Ishikawa (cell line): ENCODE measurements around the gene BRPF3.

ENCODE experiments used
- CEBPB ChIP-seq: IDR thresholded peaks from 2 replicates; pipeline ENCODE4 v1.6.1; 2012
- MAX ChIP-seq: IDR thresholded peaks from 2 replicates; pipeline ENCODE4 v1.6.1; 2012
- NFIC ChIP-seq: IDR thresholded peaks from 2 replicates; pipeline ENCODE4 v1.6.1; 2012
- RAD21 ChIP-seq: IDR thresholded peaks from 2 replicates; pipeline ENCODE4 v1.6.1; 2012; ENCODE audit warnings: low read depth
- REST ChIP-seq: IDR thresholded peaks from 2 replicates; pipeline ENCODE4 v1.6.1; 2012; ENCODE audit warnings: low read depth, mild to moderate bottlenecking
- TAF1 ChIP-seq: IDR thresholded peaks from 2 replicates; pipeline ENCODE4 v1.6.1; 2012; ENCODE audit warnings: low read depth, mild to moderate bottlenecking

- TF ChIP-seq NFIC, result no peak
- TF ChIP-seq CEBPB, result no peak
- TF ChIP-seq MAX, result no peak; the same call in 1 of the 2 replicates
- no peak for TF ChIP-seq RAD21
- TF ChIP-seq TAF1, result peak; percentile 84
- TF ChIP-seq REST, result no peak
Observed at GRCh38 chr6:36196880-36197548, 470 bp downstream of the BRPF3 start.
